IPS-15b (cell line): Measurements from ENCODE around the gene SHKBP1.

Source experiments
- H3K27me3 ChIP-seq: one replicate; pipeline ENCODE4 v1.6.1; 2013; ENCODE audit warnings: low read length; ENCODE audit not compliant: control insufficient read depth, insufficient read depth
- H3K36me3 ChIP-seq: one replicate; pipeline ENCODE4 v1.6.1; 2013; ENCODE audit warnings: low read length; ENCODE audit not compliant: control insufficient read depth, insufficient read depth
- H3K4me1 ChIP-seq: one replicate; pipeline ENCODE4 v1.6.1; 2013; ENCODE audit warnings: mild to moderate bottlenecking, low read length; ENCODE audit not compliant: control insufficient read depth, insufficient read depth
- H3K4me3 ChIP-seq: one replicate; pipeline ENCODE4 v1.5.1; 2013; ENCODE audit warnings: low read depth, low read length
- H3K9ac ChIP-seq: one replicate; pipeline ENCODE4 v1.6.1; 2013; ENCODE audit warnings: low read depth, mild to moderate bottlenecking, low read length
- H3K9me3 ChIP-seq: one replicate; pipeline ENCODE4 v1.6.1; 2013; ENCODE audit warnings: mild to moderate bottlenecking, low read length; ENCODE audit not compliant: control insufficient read depth, insufficient read depth

SHKBP1 gene

DNA sequence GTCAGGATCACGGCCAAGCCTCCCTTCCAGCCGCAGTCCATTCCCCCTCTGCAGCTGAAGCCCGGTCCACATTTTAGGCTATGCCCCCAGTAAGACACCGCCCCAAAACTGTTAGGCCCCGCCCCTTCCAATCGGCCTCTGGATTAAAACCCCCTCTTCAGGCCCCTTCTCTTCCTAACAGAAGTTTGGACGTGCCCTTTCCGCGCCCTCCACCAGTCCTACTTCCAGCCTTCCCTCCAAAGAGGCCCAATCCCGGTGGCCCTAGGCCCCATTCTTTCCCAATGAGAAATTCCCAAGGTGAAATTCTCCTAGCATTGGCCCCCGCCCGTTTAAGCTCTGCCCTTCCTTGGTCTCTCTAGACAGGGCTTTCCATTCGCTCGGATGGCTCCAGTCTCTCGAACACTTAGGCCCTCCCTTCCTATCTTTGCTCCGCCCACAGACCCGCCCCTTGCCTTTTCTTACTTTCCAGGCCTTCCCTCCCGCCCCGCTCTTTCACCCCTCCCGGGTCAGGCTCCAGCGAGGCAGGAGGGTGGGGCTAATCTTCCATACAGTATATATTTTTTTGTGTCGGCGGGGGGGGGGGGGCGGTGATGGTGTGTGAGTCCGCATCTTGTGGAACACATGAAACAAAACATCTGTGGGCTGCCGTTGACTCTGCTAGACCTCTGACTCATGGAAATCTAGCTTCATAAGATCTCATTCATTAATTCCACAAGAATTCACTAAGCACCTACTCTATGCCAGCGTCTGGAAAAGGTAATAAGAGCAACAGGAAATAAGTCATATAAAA, 38.1 kb downstream of the SHKBP1 start:
- peak overlapping the region; percentile 94 for H3K4me3 ChIP-seq
- H3K9ac ChIP-seq = no peak overlapping the region
- peaks cover 29% of the 10 kb centered on the region for H3K27me3 ChIP-seq
- H3K9me3 ChIP-seq = no peaks in the 10 kb centered on the region
- peaks cover 6% of the 10 kb centered on the region for H3K36me3 ChIP-seq
- H3K4me1 ChIP-seq = peaks cover 7% of the 10 kb centered on the region

DNA sequence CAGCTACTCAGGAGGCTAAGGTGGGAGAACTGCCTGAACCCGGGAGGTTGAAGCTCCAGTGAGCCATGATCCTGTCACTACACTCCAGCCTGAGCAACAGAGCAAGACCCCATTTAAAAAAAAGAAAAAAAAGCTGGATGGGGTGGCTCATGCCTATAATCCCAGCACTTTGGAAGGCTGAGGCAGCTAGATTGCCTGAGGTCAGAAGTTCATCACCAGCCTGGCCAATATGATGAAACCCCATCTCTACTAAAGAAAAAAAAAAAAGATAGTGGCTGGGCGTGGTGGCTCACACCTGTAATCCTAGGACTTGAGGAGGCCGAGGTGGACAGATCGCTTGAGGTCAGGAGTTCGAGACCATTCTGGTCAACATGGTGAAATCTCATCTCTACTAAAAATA, 39.5 kb downstream of the SHKBP1 start:
- Histone ChIP-seq H3K36me3 (peaks cover 6% of the 10 kb centered on the region), H3K27me3 (peaks cover 17% of the 10 kb centered on the region), H3K4me3 (no peak overlapping the region), H3K9ac (no peak overlapping the region), H3K9me3 (no peaks in the 10 kb centered on the region), H3K4me1 (peaks cover 7% of the 10 kb centered on the region)

DNA sequence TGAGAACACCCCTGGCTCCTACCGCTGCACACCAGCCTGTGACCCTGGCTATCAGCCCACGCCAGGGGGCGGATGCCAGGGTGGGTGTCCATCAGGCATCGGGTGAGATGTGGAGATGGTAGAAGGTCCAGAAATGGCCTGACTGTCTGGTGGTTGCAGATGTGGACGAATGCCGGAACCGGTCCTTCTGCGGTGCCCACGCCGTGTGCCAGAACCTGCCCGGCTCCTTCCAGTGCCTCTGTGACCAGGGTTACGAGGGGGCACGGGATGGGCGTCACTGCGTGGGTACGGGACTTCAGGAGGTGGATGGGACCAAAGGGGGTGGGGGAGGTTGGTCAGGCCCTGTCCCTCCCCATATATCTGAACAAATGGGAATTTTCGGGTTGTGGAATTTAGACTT, 40.3 kb downstream of the SHKBP1 start:
- no peak overlapping the region for H3K9ac ChIP-seq
- H3K4me3 ChIP-seq = no peak overlapping the region
- no peaks in the 10 kb centered on the region for H3K9me3 ChIP-seq
- peaks cover 8% of the 10 kb centered on the region for H3K36me3 ChIP-seq
- H3K4me1 ChIP-seq = peaks cover 7% of the 10 kb centered on the region
- H3K27me3 ChIP-seq = peaks cover 9% of the 10 kb centered on the region

DNA sequence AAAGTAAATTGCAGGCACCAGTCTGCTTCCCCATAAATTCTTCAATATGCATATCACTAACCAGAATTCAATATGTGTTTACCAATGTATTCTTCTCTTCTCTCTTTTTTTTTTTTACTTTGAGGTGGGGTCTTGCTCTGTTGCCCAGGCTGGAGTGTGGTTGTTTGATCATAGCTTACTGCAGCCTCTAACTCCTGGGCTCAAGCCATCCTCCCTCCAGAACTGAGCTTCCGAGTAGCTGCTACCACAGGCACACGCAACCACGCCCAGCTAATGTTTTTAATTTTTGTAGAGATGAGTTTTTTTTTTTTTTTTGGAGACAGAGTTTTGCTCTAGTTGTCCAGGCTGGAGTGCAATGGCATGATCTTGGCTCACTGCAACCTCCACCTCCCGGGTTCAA, 41.3 kb downstream of the SHKBP1 start:
- H3K36me3 ChIP-seq = peaks cover 10% of the 10 kb centered on the region
- H3K9ac ChIP-seq = no peak overlapping the region
- H3K9me3 ChIP-seq = no peaks in the 10 kb centered on the region
- no peak overlapping the region for H3K4me3 ChIP-seq
- no peaks in the 10 kb centered on the region for H3K27me3 ChIP-seq
- H3K4me1 ChIP-seq = peaks cover 3% of the 10 kb centered on the region

DNA sequence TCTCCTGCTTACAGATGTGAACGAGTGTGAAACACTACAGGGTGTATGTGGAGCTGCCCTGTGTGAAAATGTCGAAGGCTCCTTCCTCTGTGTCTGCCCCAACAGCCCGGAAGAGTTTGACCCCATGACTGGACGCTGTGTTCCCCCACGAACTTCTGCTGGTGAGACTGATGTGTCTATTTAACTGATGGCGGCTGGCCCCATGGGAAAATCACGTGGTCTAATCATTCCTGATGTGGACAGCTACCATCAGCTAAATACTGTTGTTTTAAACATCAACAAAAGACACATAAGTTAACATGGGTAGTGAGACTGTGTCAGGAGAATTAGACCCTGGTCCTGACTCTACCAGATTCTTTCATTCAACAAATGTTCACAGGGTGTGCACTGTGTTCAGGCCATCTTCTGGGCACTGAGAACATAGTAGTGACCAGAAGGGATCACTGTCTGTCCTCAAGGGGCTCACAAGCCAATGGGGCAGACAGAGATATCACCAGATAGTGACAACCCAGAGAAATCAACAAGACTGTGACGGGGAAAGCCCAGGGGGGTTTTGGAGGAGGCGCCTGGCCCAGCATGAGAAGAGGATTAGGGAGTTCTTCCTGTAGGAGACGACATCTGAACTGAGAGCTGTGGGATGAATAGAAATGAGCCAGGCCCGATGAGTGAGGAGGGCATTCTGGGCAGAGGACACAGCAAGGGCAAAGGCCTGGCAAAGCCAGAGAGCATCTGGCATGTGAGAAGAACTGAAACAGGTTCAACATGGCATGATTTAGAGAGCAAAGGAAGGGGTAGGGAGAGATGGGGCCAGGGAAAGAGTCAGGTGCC, 42.9 kb downstream of the SHKBP1 start:
- Histone ChIP-seq H3K4me1 (peaks cover 3% of the 10 kb centered on the region), H3K9me3 (no peaks in the 10 kb centered on the region), H3K9ac (no peak overlapping the region), H3K27me3 (no peaks in the 10 kb centered on the region), H3K36me3 (peaks cover 10% of the 10 kb centered on the region), H3K4me3 (no peak overlapping the region)

DNA sequence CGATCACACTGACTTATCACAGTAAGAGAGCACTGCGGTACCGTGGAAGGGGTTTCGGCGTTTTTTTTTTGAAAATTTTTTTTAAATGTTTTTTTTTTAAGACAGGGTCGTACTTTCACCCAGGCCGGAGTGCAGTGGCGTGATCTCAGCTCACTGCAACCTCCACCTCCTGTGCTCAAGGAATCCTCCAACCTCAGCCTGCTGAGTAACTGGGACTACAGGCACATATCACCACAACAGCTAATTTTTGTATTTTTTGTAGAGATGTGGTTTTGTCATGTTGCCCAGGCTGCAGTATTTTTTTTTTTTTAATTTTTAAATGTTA, 43.5 kb downstream of the SHKBP1 start:
- peaks cover 2% of the 10 kb centered on the region for H3K4me1 ChIP-seq
- H3K27me3 ChIP-seq = no peaks in the 10 kb centered on the region
- H3K36me3 ChIP-seq = peaks cover 10% of the 10 kb centered on the region
- H3K4me3 ChIP-seq = no peak overlapping the region
- H3K9me3 ChIP-seq = no peaks in the 10 kb centered on the region
- H3K9ac ChIP-seq = no peak overlapping the region

DNA sequence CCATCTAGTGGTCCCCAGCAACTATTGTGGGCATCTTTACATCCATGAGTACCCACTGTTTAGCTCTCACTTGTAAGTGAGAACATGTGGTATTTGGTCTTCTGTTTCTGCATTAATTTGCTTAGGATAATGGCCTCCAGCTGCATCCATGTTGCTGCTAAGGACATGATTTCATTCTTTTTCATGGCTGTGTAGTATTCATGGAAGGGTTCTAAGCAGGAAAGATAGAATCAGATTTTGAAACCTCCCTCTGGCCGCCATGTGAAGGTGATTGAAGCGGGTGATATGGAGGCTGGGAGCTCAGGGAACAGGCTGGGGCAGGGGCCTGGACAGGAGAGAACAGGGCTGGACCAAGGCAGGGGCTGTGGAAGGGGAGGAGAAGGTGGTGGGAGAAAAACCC, 44.6 kb downstream of the SHKBP1 start:
- Histone ChIP-seq H3K9ac (no peak overlapping the region), H3K27me3 (no peaks in the 10 kb centered on the region), H3K4me3 (no peak overlapping the region), H3K4me1 (no peaks in the 10 kb centered on the region), H3K9me3 (no peaks in the 10 kb centered on the region), H3K36me3 (peaks cover 16% of the 10 kb centered on the region)

DNA sequence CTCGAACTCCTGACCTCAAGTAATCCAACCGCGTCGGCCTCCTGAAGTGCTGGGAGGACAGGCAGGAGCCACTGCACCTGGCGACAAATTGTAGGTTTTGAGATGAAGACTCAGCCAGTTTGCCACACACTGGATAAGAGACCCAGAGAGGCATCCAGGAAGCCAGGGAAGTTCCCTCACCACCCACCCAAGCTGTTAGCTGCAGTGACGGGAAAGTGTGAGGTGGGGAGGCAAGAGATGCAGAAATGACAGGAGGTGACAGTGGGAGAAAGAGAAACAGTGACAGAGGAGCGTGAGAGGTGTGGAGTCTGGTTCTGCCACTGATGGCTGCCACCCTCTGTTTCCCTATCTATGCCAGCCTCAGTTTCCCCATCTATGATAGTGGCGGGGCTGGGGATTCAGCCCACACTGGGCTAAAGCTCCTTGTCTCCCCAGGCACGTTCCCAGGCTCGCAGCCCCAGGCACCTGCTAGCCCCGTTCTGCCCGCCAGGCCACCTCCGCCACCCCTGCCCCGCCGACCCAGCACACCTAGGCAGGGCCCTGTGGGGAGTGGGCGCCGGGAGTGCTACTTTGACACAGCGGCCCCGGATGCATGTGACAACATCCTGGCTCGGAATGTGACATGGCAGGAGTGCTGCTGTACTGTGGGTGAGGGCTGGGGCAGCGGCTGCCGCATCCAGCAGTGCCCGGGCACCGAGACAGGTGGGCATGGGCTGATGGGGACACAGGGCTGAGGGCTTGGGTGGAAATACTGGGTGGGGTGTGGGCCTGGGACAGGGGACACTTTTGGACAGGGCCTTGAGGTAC, 45.5 kb downstream of the SHKBP1 start:
- Histone ChIP-seq H3K4me1 (no peaks in the 10 kb centered on the region), H3K9ac (no peak overlapping the region), H3K27me3 (no peaks in the 10 kb centered on the region), H3K36me3 (peaks cover 16% of the 10 kb centered on the region), H3K9me3 (no peaks in the 10 kb centered on the region), H3K4me3 (no peak overlapping the region)

DNA sequence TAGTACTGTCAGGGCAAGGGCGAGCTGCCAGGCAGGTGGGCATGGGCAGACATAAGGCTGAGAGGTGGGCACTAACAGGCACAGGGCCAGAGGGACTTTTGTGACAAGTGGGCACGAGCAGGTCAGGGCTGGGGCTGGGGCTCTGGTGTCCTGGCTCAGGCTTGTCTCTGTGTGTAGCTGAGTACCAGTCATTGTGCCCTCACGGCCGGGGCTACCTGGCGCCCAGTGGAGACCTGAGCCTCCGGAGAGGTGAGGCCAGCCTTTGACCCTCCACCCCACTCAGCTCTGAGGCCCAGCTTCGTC, 46.1 kb downstream of the SHKBP1 start:
- peaks cover 16% of the 10 kb centered on the region for H3K36me3 ChIP-seq
- no peaks in the 10 kb centered on the region for H3K27me3 ChIP-seq

DNA sequence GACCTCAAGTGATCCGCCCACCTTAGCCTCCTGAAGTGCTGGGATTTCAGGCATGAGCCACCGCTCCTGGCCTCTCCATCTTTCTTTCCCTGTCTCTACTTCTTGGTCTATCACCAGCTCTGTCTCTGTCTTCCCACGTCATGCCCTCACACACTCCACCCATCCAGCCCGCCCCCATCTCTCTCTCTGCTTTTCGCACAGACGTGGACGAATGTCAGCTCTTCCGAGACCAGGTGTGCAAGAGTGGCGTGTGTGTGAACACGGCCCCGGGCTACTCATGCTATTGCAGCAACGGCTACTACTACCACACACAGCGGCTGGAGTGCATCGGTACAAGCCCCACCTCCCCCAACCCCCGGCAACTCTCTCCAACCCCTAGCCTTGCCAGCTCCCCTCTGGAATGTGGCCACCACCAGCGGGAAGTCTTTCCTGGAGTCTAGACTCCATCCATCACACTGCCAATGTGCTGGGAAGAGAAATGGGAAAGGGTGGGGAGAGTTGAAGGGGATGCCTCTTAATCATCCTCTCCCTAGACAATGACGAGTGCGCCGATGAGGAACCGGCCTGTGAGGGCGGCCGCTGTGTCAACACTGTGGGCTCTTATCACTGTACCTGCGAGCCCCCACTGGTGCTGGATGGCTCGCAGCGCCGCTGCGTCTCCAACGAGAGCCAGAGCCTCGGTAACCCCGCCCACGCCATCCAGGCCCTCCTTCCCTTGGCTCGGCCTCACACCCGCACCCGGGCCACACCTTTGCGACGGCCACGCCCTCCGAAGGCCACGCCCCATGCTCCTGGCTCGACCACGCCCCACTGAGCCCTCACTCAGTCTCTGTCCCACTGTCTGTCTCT, 47.0 kb downstream of the SHKBP1 start:
- H3K9me3 ChIP-seq = no peaks in the 10 kb centered on the region
- H3K27me3 ChIP-seq = no peaks in the 10 kb centered on the region
- peaks cover 16% of the 10 kb centered on the region for H3K36me3 ChIP-seq
- peak overlapping the region; percentile 63 for H3K4me3 ChIP-seq
- H3K4me1 ChIP-seq = no peaks in the 10 kb centered on the region
- no peak overlapping the region for H3K9ac ChIP-seq

More for the DNA sequence above, 46.1 kb downstream of the SHKBP1 start:
- no peaks in the 10 kb centered on the region for H3K9me3 ChIP-seq
- no peaks in the 10 kb centered on the region for H3K4me1 ChIP-seq
- H3K4me3 ChIP-seq = no peak overlapping the region
- no peak overlapping the region for H3K9ac ChIP-seq
